ENCODE data around the gene KATNA1.
"Not testable (repeated sequence)": the region's sequence is repeated elsewhere in the genome, so short reads cannot be mapped to it uniquely, and the experiment has no call there.

The KATNA1 gene

GRCh38 chr6:149648148-149649145, at the start of gene KATNA1:
KATNA1 (minus strand) TSS chr6:149648714; CDS start chr6:149638547, 10,167 bp downstream.
- peak; percentile 91 for DNase-seq

GRCh38 chr6:149698175-149698574, 49.7 kb upstream of the KATNA1 start:
- DNase-seq = no peak

- DNase-seq = no peak
Measured at GRCh38 chr6:149696901-149697300, 48.4 kb upstream of the KATNA1 start.

GRCh38 chr6:149694921-149695320, 46.4 kb upstream of the KATNA1 start:
- no peak for DNase-seq

GRCh38 chr6:149691201-149691600, 42.7 kb upstream of the KATNA1 start:
- no peak for DNase-seq

- DNase-seq = no peak
Measured at GRCh38 chr6:149686230-149686629, 37.7 kb upstream of the KATNA1 start.

- no peak for DNase-seq
Measured at GRCh38 chr6:149683256-149683859, 34.8 kb upstream of the KATNA1 start.

GRCh38 chr6:149681845-149682244, 33.3 kb upstream of the KATNA1 start:
- not testable (repeated sequence) for DNase-seq

GRCh38 chr6:149681209-149681608, 32.7 kb upstream of the KATNA1 start:
- no peak for DNase-seq

GRCh38 chr6:149680503-149680902, 32.0 kb upstream of the KATNA1 start:
- no peak for DNase-seq

- DNase-seq = not testable (repeated sequence)
Measured at GRCh38 chr6:149672265-149672664, 23.8 kb upstream of the KATNA1 start.

GRCh38 chr6:149660028-149660427, 11.5 kb upstream of the KATNA1 start:
- DNase-seq = no peak

- DNase-seq = no peak
Measured at GRCh38 chr6:149657441-149657840, 8.9 kb upstream of the KATNA1 start.

GRCh38 chr6:149651056-149651455, 2.5 kb upstream of the KATNA1 start:
- no peak for DNase-seq

- DNase-seq = no peak
Measured at GRCh38 chr6:149646599-149646998, 1.9 kb downstream of the KATNA1 start.

GRCh38 chr6:149642829-149643580, 5.5 kb downstream of the KATNA1 start:
- DNase-seq = no peak

- no peak for DNase-seq
Measured at GRCh38 chr6:149636124-149636523, 12.4 kb downstream of the KATNA1 start.

GRCh38 chr6:149634315-149634714, 14.2 kb downstream of the KATNA1 start:
- DNase-seq = no peak

GRCh38 chr6:149628875-149629510, 19.5 kb downstream of the KATNA1 start:
- no peak for DNase-seq

- DNase-seq = no peak
Measured at GRCh38 chr6:149627672-149628071, 20.8 kb downstream of the KATNA1 start.

- DNase-seq = no peak
Measured at GRCh38 chr6:149615805-149616204, 32.7 kb downstream of the KATNA1 start.

GRCh38 chr6:149614337-149614736, 34.2 kb downstream of the KATNA1 start:
- DNase-seq = no peak
